ENCODE results near the gene RCOR3.

- no peak for TF ChIP-seq POLR2A (IDR thresholded peaks at IDR 0.05)
- TF ChIP-seq, protein P1, sequence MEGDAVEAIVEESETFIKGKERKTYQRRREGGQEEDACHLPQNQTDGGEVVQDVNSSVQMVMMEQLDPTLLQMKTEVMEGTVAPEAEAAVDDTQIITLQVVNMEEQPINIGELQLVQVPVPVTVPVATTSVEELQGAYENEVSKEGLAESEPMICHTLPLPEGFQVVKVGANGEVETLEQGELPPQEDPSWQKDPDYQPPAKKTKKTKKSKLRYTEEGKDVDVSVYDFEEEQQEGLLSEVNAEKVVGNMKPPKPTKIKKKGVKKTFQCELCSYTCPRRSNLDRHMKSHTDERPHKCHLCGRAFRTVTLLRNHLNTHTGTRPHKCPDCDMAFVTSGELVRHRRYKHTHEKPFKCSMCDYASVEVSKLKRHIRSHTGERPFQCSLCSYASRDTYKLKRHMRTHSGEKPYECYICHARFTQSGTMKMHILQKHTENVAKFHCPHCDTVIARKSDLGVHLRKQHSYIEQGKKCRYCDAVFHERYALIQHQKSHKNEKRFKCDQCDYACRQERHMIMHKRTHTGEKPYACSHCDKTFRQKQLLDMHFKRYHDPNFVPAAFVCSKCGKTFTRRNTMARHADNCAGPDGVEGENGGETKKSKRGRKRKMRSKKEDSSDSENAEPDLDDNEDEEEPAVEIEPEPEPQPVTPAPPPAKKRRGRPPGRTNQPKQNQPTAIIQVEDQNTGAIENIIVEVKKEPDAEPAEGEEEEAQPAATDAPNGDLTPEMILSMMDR (IDR thresholded peaks at IDR 0.05) = no peak
Measured at GRCh38 chr1:211359876-211360275, 100.7 kb downstream of the RCOR3 start.
